ENCODE measurements around the gene MYO5C.
"Not testable (repeated sequence)": the region's sequence is repeated elsewhere in the genome, so short reads cannot be mapped to it uniquely, and the experiment has no call there.

Gene MYO5C

GRCh38 chr15:52303093-52303772 lies 7.6 kb upstream of the MYO5C start:
- DNase-seq, result no peak

- DNase-seq, result no peak
Observed at GRCh38 chr15:52301265-52301847, 5.8 kb upstream of the MYO5C start.

DNA sequence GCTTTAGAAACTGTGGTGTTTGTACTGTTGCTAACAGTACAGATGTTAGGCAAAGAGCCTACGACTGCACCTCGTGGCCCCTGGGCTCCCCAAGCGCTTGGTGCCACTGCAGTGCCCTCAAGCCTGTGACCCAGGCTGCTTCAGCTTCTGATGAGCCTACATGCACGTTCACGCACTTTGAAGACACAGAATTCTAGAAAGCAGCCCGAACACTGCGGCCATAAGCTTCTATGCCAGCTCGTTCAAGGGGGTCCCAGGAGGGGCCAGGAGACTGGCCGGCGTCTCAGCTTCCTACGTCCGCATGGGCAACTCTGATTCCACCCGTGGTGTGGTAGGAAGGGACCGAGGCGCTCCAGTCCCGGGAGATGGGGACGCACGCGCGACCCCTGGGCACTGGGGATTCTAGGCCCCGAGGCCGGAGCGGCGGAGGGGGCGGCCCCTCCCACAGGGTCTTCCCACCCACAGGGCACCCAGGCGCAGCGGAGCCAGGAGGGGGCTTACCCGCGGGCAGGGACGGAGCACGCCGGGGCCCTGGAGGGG lies 653 bp downstream of the MYO5C start:
- DNase-seq, result peak; percentile 68

DNA sequence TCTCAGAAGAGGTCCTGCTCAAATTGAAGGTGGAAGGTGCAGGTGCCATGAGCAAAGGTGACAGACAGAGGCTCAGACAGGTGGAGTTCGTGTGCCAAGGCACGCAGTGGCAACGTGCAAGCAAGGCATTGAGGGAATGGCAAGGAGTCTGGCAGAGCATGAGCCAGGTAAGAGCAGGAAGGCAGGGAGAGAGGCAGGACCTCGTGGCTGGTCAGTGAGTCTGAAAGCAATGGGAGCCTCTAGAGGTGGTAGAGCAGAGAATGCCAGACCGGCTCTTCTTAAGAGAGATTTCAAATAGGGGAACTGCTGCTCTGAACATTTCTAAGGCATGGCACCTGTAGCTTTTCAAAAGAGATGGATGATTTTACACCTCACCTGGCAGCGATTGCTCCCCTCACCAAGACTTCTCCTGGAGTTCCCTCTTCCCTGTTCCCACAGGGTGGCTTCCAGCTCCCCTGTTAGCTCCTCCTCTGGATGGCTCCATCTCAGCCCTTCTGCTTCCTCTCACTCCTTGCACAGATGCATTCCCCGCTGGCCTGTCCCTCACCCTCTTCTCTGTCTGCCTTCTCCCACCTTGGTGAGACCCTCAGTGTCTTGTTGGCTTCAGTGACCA lies 2.7 kb downstream of the MYO5C start:
- no peak for DNase-seq

DNA sequence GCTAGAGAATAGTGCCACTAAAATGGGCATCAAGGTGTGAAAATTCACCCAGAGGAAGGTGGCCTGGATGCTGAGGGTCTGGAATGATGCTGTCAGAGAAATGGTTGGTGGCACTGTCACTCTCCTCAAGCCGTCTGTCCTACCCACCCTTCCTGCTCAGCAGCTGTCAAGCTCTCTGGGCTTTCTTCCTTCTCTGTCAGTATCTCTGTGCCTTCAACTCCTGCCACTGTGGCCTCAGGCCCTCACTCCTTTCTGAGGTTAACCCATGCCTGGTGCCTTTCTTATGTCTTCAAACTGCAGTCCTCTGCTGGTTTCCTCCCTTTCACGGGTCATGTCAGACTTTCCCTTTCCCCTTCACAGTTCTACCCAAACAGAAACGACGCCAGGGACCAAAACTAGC lies 4.4 kb downstream of the MYO5C start:
- DNase-seq, result no peak

DNA sequence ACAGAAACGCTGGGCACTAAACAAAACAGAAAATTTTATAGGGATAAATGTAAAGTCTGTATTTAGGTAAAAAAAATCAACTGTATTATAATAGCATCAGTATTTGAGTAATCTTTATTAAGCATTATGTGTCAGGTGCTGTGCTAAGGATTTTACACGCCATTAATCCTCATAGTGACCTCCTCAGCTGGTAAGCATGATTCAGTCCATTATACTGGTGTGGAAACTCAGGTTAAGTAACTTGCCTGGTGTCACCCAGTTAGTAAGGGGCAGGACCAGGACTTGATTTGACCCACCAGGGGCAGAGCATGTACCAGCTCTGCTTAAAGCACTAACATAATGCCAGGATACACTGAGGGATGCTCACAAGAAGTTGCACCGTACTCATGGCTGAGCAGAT lies 4.8 kb downstream of the MYO5C start:
- no peak for DNase-seq

DNA sequence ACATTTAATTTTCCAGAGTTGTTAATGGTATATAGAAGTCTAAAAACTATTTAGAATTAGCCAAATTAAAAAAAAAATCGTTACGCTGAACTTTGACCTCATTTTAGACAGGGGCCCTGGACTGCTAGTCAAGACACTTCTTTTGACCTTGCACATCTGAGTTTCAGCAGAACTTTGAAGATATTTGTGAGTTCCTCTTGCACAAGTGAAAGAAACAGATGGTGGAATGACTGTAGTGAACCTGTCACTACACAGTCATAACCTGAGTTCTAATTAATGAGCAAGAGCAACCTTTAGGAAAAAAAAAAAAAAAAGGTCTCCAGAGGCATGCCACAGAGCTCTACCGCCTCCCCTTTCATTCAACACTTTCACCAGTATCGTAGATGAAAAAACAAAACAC lies 5.3 kb downstream of the MYO5C start:
- DNase-seq, result no peak

- DNase-seq, result peak; percentile 71
Observed at GRCh38 chr15:52289629-52290081, 5.9 kb downstream of the MYO5C start.

DNA sequence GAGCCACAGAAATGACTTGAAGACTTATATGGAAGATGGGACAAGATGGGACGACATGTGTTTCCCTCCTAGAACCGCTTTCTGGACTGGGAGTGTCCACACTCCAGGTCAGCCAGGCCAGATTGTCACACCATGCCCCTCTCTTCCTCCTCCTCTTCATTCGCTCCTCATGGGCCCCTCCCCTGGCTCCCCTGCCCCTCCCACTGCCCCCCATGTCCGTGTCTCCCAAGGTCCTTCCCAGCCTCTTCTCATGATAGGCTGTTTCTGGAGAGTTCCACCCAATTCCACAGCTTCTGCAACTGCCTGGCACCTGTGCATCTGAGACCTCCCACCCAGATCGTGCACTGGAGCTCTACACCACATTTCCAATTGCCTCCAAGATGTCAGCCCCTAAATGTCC lies 6.6 kb downstream of the MYO5C start:
- DNase-seq, result no peak

GRCh38 chr15:52288051-52288942 lies 7.3 kb downstream of the MYO5C start:
- peak; percentile 28 for DNase-seq

DNA sequence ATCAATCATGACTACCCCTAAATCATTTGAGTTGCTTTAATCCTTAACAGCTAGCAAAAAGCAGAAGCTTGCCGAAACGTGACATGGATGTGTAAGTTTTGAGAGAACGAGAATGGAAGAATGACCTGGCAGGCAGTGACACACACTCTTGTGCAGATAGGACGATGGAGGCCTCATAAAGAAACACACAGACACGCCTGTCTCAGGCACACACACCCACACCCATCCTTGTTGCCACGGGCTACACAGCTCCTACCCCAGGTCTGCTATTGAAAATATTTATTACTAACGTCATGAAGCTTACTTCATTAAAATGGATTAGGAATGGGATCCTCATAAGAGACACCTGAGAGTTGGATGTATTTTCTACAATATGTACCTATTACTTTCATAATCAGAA lies 8.5 kb downstream of the MYO5C start:
- no peak for DNase-seq

DNA sequence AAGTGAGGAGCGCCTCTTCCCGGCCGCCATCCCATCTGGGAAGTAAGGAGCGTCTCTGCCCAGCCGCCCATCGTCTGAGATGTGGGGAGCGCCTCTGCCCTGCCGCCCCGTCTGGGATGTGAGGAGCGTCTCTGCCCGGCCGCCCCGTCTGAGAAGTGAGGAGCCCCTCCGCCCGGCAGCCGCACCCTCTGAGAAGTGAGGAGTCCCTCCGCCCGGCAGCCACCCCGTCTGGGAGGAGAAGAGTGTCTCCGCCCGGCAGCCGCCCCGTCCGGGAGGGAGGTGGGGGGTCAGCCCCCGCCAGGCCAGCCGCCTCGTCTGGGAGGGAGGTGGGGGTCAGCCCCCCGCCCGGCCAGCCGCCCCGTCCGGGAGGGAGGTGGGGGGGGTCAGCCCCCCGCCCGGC lies 9.7 kb downstream of the MYO5C start:
- DNase-seq, result not testable (repeated sequence)

- no peak for DNase-seq
Observed at GRCh38 chr15:52284164-52284563, 11.4 kb downstream of the MYO5C start.

DNA sequence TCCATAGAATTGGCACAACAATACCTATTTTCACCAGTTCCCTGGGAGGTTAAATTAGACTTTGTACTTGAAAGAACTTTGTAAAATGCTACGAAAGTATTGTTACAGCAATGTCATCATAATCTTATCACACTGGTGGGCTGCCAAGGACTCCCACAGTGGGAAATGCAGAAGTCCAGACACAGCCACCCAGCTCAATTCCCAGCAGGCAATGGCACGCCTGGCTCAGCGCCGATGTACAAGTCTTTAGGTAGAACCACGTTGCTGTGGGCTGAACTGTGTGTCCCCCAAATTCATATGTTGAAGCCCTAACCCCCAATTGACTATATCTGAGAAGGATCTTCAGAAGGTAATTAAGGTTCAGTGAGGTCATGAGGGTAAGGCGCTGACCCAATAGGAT lies 12.3 kb downstream of the MYO5C start:
- no peak for DNase-seq

DNA sequence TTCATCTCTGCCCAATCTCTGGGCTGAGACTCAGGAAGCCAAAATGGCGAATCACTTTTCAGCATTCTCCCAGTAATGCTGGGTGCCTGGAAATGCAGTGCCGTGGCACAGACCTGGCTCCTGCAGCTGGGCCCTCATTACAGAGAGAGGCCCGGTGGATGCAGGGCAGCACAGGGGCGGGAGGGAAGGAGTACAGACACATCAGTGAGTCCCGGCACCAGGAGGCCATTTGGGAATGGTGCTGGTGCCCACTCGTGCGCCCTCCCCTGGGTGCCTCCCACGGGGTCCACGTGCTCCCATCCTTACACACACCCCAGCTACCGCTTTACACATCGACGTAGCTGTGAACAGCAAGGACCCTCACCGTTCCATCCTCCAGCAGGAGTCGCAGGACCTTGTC lies 13.2 kb downstream of the MYO5C start:
- DNase-seq, result no peak

DNA sequence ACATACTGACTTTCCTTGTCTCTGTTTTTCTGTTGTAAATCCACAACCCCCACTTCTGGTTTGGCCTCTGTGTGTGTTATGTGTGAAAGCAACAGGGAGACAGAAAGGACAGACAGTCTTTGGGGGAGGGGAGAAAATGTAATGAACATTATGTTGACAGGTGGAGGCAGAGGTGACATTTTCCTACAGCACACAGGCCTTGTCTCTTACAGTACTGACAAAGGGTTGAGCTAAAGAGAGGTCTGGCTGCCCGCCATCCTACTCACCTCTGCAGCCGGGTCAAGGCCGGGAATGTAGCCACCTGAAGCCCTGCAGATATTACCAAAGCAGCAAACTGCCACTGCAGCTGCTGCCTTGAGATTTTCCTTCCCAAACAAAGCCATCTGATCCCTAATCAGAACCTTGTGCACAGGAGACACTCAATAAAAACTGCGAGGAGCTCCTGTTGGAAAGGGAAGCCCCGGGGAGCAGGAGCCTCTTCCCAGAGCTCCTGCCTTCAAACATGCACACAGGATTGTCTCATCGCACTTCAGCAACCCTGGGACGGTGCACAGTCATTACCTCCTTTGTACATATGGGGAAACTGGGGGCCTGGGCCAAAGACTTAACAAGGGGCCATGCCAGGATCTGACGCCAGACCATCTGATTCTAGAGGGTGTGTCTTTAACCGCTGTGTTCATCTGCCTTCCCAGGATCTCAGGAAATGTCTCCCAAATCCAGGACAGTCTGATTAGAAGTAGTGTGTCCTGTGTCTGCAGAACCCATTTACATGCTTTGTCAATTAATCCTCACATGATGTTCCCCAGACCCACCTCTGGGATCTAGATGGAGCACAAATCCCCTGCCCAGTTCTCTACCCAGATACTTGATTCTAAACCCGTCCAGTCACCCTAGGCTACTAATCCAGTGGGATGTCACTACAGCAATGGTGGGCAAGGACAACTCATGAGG lies 14.2 kb downstream of the MYO5C start:
- DNase-seq, result peak; percentile 41

- DNase-seq, result peak; percentile 23
Observed at GRCh38 chr15:52280326-52281084, 15.1 kb downstream of the MYO5C start.

DNA sequence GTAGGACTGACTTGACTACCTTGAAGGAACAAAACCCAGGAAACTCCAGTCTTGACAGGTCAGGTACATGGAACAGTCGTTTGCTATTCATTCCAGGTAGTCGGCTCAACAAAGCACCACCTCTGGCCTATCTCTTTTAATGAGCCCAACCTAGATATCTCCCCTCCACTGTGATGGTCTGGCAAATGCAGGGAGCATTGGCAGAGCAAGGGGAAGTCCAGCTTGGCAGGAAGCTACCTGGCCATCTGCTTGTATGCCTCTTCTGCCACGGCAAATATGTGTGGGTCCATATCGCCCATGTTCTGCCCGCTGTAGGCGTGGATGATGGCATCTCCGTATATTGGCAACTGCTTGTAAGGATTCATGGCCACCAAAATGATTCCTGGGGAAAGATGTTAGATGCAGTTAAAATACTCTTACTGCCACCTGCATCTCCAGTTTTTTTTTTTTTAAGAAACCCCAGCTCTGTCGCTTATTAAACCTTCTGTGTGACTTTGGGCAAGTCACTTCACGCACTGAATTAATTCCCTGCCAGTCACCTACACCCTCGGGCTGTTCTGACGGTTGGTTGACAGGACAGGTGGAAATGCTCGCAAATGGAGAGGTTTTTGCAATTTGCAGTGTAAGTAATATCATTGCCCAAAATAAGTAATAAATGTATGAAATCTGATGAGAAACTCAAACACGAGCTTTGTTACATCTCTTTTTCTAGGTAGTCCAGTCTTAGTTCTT lies 16.8 kb downstream of the MYO5C start:
- no peak for DNase-seq

- DNase-seq, result no peak
Observed at GRCh38 chr15:52278135-52278534, 17.5 kb downstream of the MYO5C start.

GRCh38 chr15:52277575-52277974 lies 18.0 kb downstream of the MYO5C start:
- no peak for DNase-seq
